Lower lobe of right lung (tissue), 2 donors: ENCODE data around the gene VRTN. TPM values are rescaled to one million over a fixed set of nuclear protein-coding genes. Genes with fewer than 3 reads are reported as not detected.
A peak's percentile ranks its signal among the peaks of the same experiment; 100 is the strongest.

ENCODE experiments used
- ATAC-seq, 2 donors: fragments of 200-7000 bp; cut with Tn5 transposase; one replicate each; pipeline ENCODE4 v1.9.1; 2020 to 2022; ENCODE audit warnings: mild to moderate bottlenecking in 2 of 2, moderate library complexity in 2 of 2
- DNase-seq: peaks from one replicate; pipeline ENCODE4 v3.0.0-alpha.2; 2020
- H3K27ac ChIP-seq: fragments of 200-600 bp; one replicate; pipeline ENCODE4 v1.8.0; 2022
- H3K27me3 ChIP-seq: fragments of 200-600 bp; one replicate; pipeline ENCODE4 v1.8.0; 2022; ENCODE audit warnings: low read depth
- H3K36me3 ChIP-seq: fragments of 200-600 bp; one replicate; pipeline ENCODE4 v1.8.0; 2022; ENCODE audit warnings: mild to moderate bottlenecking
- H3K4me1 ChIP-seq: fragments of 200-600 bp; one replicate; pipeline ENCODE4 v1.8.0; 2022
- H3K4me3 ChIP-seq: fragments of 200-600 bp; one replicate; pipeline ENCODE4 v1.8.0; 2022; ENCODE audit warnings: mild to moderate bottlenecking
- H3K9me3 ChIP-seq: fragments of 200-600 bp; one replicate; pipeline ENCODE4 v1.8.0; 2022
- intact Hi-C: fragments of 100-400 bp; cut with DNase I; formaldehyde crosslinking; loops from one replicate; pipeline ENCODE4 v1.11.0; 2022
- total RNA-seq: library from RNA; stranded (reverse); fragmentation: NEBNext Ultra II Directional; extraction: Animal tissue kit (Norgen Biotek cat#: 25700); gene quantifications from one replicate; pipeline ENCODE4 v1.2.1, GENCODE V29; 2021
- TF ChIP-seq, protein P1 (sequence below): fragments of 200-600 bp; IDR thresholded peaks from one replicate; pipeline ENCODE4 v1.8.0; 2022; ENCODE audit warnings: antibody characterized with exemption, mild to moderate bottlenecking
- donor health status: DM: no; HTN: yes; CAD: no; lungs with severe emphysema.

Gene VRTN
- total RNA-seq, 1 donor from 2014 or later = not detected

DNA sequence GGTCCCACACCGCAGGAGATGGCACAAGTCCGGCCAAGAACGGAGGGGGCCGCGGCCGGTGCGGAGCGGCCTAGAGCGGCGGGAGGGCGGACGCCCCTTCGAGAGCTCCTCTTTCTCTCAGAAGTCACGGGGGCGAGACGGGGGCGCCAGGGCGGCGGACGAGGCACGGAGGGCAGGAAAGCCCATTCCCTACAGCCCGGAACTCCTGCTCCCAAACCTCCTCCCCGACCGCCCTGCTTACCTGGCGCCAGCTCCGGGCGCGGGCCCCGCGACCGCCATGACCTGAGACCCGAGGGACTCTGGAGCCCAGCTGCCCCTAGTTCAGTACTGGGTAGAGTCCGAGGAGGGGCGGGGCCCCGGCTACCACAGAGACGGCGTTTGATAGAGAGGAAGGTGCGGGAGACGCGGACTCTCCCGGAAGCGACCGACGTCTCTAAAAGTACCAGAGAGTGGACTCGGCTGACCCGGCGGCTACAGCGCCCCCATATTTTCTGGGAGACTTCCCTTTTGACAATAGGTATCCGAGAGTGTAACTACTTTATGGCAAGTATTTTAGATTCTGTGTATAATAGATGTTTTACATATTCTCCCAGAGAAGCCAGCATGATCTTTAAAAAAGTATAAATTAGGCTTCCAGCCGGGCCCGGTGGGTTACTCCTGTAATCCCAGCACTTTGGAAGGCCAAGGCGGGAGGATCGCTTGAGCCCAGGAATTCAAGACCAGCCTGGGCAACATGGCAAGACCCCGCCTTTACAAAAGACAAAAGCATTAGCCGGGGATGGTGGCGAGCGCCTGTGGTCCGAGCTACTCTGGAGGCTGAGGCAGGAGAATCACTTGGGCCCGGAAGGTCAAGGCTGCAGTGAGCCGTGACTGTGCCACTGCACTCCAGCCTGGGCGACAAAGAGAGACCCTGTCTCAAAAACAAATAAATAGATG, 45.4 kb upstream of the VRTN start, which contains the start of gene ABCD4:
Gene ABCD4 (minus strand): TSS at position 301 of the 936 bp plus-strand sequence. CDS start 22 bp downstream, at position 279.
- Histone ChIP-seq H3K4me1 (peaks cover 18% of the 10 kb centered on the region), H3K36me3 (peaks cover 15% of the 10 kb centered on the region), H3K27me3 (no peaks in the 10 kb centered on the region), H3K9me3 (no peaks in the 10 kb centered on the region), H3K27ac (peak within 1 kb of the TSS; percentile 84), H3K4me3 (peak within 1 kb of the TSS; percentile 86)
- TF ChIP-seq, protein P1, sequence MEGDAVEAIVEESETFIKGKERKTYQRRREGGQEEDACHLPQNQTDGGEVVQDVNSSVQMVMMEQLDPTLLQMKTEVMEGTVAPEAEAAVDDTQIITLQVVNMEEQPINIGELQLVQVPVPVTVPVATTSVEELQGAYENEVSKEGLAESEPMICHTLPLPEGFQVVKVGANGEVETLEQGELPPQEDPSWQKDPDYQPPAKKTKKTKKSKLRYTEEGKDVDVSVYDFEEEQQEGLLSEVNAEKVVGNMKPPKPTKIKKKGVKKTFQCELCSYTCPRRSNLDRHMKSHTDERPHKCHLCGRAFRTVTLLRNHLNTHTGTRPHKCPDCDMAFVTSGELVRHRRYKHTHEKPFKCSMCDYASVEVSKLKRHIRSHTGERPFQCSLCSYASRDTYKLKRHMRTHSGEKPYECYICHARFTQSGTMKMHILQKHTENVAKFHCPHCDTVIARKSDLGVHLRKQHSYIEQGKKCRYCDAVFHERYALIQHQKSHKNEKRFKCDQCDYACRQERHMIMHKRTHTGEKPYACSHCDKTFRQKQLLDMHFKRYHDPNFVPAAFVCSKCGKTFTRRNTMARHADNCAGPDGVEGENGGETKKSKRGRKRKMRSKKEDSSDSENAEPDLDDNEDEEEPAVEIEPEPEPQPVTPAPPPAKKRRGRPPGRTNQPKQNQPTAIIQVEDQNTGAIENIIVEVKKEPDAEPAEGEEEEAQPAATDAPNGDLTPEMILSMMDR = peak; percentile 56
- intact Hi-C loops = no loop called here
- peak; percentile 96 for DNase-seq
- peak; percentile 99 for ATAC-seq

DNA sequence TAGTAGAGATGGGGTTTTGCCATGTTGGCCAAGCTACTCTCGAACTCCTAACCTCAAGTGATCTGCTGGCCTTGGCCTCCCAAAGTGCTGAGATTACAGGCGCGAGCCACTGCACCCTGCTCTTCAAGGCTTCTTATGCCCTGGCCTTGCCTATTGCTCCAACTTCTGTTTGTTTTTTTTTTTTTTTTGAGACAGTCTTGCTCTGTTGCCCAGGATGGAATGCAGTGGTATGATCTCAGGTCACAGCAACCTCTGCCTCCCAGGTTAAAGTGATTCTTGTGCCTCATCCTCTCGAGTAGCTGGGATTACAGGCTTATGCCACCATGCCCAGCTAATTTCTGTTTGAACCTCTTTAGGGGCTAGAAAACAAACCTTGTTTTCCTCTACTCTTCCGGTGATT, 39.6 kb upstream of the VRTN start:
- intact Hi-C loops = no loop called here
- H3K9me3 ChIP-seq = no peaks in the 10 kb centered on the region
- H3K27ac ChIP-seq = no peak overlapping the region
- ATAC-seq (peak in 1 of 2 donors; percentile 32), DNase-seq (no peak)
- no peak overlapping the region for H3K4me3 ChIP-seq
- H3K36me3 ChIP-seq = no peaks in the 10 kb centered on the region
- TF ChIP-seq, protein P1 = no peak
- peaks cover 1% of the 10 kb centered on the region for H3K4me1 ChIP-seq
- H3K27me3 ChIP-seq = no peaks in the 10 kb centered on the region

DNA sequence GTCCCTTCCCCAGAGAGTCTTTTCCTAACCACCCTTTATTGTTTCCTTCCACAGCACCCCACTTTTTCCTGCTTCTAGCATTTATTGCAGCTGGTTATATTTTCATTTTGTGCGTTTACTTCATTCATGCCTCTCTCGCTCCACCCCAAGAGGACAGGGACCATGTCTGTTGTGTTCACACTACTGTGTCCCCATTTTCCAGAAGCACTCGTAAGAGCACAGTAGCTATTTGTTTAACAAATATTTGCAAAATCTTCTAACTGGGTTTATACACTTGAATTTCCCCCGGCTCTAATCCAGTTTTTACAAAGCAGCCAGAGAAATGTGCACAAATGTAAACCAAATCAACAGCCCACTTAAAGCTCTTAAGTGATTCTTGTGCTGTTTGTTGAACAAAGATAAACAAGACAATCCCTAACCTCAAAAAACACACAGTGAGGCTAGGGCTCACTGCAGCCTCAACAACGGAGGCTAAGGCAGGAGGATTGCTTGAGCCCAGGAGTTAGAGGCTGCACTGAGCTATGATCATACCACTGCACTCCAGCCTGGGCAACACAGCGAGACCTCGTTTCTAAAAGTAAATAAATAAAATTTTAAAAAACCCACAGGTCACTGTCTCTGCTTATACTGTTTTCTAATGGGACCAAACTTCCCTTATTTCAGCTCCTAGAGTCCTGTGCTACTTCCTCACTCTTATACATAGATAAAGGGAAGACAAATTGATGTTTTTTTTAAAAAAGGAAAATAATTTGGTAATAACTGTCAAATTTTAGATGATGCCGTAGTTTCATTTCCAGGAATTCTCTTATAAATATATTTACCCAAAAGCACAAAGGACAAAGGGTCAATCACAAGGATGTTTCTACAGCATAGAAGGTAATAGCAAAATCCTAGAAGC, 38.9 kb upstream of the VRTN start:
- TF ChIP-seq, protein P1 = no peak
- intact Hi-C loops = no loop called here
- DNase-seq (no peak), ATAC-seq (peak; percentile 32 to 52)
- no peak overlapping the region for H3K4me3 ChIP-seq
- no peaks in the 10 kb centered on the region for H3K4me1 ChIP-seq
- no peak overlapping the region for H3K27ac ChIP-seq
- H3K9me3 ChIP-seq = no peaks in the 10 kb centered on the region
- H3K36me3 ChIP-seq = no peaks in the 10 kb centered on the region
- H3K27me3 ChIP-seq = no peaks in the 10 kb centered on the region

DNA sequence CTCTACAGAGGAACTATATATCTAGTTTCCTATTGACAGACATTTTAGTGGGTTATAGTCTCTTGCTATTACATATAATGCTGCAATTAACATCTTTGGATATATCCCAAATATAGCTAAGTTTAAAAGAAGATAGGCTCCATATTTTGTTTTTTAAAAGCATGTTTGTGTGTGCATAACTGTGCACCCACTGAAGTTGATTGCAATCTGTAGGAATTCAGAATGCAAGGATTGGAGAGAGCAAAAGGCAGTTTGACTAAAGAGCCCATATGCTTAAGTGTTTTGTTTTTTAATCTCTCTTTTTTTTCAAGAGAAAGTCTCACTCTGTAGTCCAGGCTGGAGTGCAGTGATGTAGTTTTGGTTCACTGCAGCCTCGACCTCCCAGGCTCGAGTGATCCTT, 36.1 kb upstream of the VRTN start:
- intact Hi-C loops = no loop called here
- Histone ChIP-seq H3K4me3 (no peak overlapping the region), H3K4me1 (no peaks in the 10 kb centered on the region), H3K27me3 (no peaks in the 10 kb centered on the region), H3K27ac (no peak overlapping the region), H3K9me3 (no peaks in the 10 kb centered on the region), H3K36me3 (no peaks in the 10 kb centered on the region)
- TF ChIP-seq, protein P1 = no peak
- no peak for ATAC-seq
- no peak for DNase-seq

DNA sequence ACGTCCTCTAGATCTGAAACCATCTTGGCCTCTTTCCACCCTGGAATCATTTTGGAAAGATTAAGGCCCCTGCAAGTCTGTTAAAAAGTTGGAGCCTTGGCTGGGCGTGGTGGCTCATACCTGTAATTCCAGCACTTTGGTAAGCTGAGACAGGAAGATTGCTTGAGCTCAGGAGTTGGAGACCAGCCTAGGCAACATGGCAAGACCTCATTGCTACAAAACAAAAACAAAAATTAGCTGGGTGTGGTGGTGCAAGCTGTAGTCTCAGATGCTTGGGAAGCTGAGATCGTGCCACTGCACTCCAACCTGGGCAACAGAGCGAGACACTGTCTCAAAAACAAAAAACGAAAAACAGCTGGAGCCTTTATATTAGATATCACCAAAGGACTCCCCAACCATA, 34.7 kb upstream of the VRTN start:
- no peak overlapping the region for H3K4me3 ChIP-seq
- TF ChIP-seq, protein P1 = no peak
- ATAC-seq (no peak), DNase-seq (no peak)
- H3K27ac ChIP-seq = no peak overlapping the region
- H3K9me3 ChIP-seq = no peaks in the 10 kb centered on the region
- no peaks in the 10 kb centered on the region for H3K4me1 ChIP-seq
- no peaks in the 10 kb centered on the region for H3K27me3 ChIP-seq
- intact Hi-C loops = no loop called here
- no peaks in the 10 kb centered on the region for H3K36me3 ChIP-seq
